Loucy (cell line): ENCODE results near the gene RUSC1.

Experiments used
- H2AFZ ChIP-seq: fragments of 200-600 bp; sonication (generic); 2 replicates; pipeline ENCODE4 v1.6.0; 2016; ENCODE audit warnings: antibody characterized with exemption, mild to moderate bottlenecking, low read length, moderate library complexity
- H3F3A ChIP-seq: fragments of 200-600 bp; 2 replicates; pipeline ENCODE4 v1.6.0; 2016; ENCODE audit warnings: antibody characterized with exemption, low read depth, mild to moderate bottlenecking
- H3K27me3 ChIP-seq: fragments of 200-600 bp; sonication (generic); 2 replicates; pipeline ENCODE4 v1.6.1; 2014; ENCODE audit warnings: low read length, mild to moderate bottlenecking; ENCODE audit not compliant: insufficient read depth, poor library complexity, severe bottlenecking
- H3K36me3 ChIP-seq: fragments of 200-600 bp; sonication (generic); 2 replicates; pipeline ENCODE4 v1.6.1; 2016; ENCODE audit warnings: low read length; ENCODE audit not compliant: insufficient read depth
- H3K4me1 ChIP-seq: fragments of 200-600 bp; sonication (generic); 2 replicates; pipeline ENCODE4 v1.5.1; 2014; ENCODE audit warnings: low read length, mild to moderate bottlenecking; ENCODE audit not compliant: insufficient read depth, poor library complexity, severe bottlenecking
- H3K4me2 ChIP-seq: fragments of 200-600 bp; sonication (generic); 2 replicates; pipeline ENCODE4 v1.6.0; 2014; ENCODE audit warnings: antibody characterized with exemption, low read length, low read depth, mild to moderate bottlenecking; ENCODE audit not compliant: poor library complexity, severe bottlenecking
- H3K4me3 ChIP-seq: fragments of 200-600 bp; sonication (generic); 2 replicates; pipeline ENCODE4 v1.5.1; 2014; ENCODE audit warnings: low read length, mild to moderate bottlenecking, mixed read lengths; ENCODE audit not compliant: poor library complexity, severe bottlenecking
- H3K79me2 ChIP-seq: fragments of 200-600 bp; sonication (generic); 2 replicates; pipeline ENCODE4 v1.6.1; 2014; ENCODE audit warnings: low read length; ENCODE audit not compliant: insufficient read depth
- H3K9ac ChIP-seq: fragments of 200-600 bp; sonication (generic); 2 replicates; pipeline ENCODE4 v1.6.0; 2014; ENCODE audit warnings: mild to moderate bottlenecking, low read depth, low read length, moderate library complexity; ENCODE audit not compliant: poor library complexity, severe bottlenecking
- H3K9me2 ChIP-seq: fragments of 200-600 bp; sonication (generic); replicated peaks from 2 replicates; pipeline ENCODE4 v1.6.1; 2016; ENCODE audit warnings: low read depth, low read length, mixed read lengths
- H3K9me3 ChIP-seq: fragments of 200-600 bp; sonication (generic); 2 replicates; pipeline ENCODE4 v1.6.1; 2014; ENCODE audit warnings: mild to moderate bottlenecking, antibody characterized with exemption, low read length, low read depth; ENCODE audit not compliant: insufficient read depth
- H4K20me1 ChIP-seq: fragments of 200-600 bp; sonication (generic); 2 replicates; pipeline ENCODE4 v1.6.0; 2014; ENCODE audit warnings: antibody characterized with exemption, low read length, mild to moderate bottlenecking; ENCODE audit not compliant: insufficient read depth, poor library complexity, severe bottlenecking
- EZH2phosphoT487 ChIP-seq: fragments of 200-600 bp; IDR thresholded peaks from 2 replicates; pipeline ENCODE4 v1.6.1; 2018; ENCODE audit warnings: antibody characterized with exemption, mild to moderate bottlenecking, moderate library complexity, borderline replicate concordance
- TF ChIP-seq, protein P1 (sequence below): fragments of 200-600 bp; sonication (generic); conservative IDR thresholded peaks from 2 replicates; pipeline ENCODE4 v1.5.1; 2014; ENCODE audit warnings: mild to moderate bottlenecking, antibody characterized with exemption, low read length

Gene RUSC1

DNA sequence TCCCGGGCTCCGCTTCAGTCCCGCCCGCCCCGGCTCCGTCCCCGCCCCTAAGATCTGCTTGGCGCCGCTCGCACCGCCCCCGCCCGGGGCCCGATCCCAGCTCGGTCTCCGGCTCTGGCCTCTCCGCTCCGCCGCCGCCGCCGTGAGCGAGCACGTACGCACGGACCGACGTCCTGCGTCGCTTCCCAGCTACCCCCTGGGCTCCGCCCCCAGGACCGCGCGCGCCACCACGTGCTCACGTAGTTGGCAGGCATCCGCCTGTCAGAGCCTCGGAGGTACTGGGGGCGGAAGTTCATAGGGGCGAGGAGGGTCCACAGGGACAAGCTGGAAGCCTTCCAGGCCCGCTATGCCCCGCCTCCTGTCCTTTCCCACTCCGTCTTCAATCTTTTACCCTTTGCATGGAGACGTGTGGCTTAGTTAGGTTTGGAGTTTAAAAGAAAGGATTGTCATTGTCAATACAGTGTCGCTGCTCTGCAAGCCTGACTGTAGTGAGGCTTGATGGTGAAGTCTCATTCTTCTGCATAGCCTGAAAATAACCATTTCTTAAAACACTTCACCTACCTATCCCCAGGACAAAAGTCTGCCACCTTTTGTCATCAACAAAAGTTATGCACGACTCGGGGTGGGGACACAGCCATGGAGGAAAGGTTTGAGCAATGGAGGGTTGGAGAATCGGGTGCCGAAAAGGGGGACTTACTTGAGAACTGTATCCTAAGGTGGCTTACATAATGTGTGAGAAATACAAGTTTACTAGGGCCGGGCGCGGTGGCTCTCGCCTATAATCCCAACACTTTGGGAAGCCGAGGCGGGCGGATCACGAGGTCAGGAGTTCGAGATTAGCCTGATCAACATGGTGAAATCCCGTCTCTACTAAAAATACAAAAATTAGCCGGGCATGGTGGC, 47.1 kb upstream of the RUSC1 start, which contains the start of gene CLK2:
TSS of gene CLK2 (minus strand) at position 162 of the 903 bp plus-strand sequence. CDS start 2,527 bp downstream, outside the sequence.
- Histone ChIP-seq H3K4me1 (peaks cover 27% of the 10 kb centered on the region), H3K79me2 (peaks cover 49% of the 10 kb centered on the region), H3K9me2 (no peaks in the 10 kb centered on the region), H3K4me3 (peak within 1 kb of the TSS; percentile 78), H3K36me3 (peaks cover 20% of the 10 kb centered on the region; the same call in 1 of the 2 replicates), H3K4me2 (peak within 1 kb of the TSS; percentile 96), H4K20me1 (peaks cover 29% of the 10 kb centered on the region), H3K9me3 (no peaks in the 10 kb centered on the region), H3K27me3 (no peaks in the 10 kb centered on the region), H3K9ac (peak within 1 kb of the TSS; percentile 89), H2AFZ (peak within 1 kb of the TSS; percentile 59), H3F3A (no peaks in the 10 kb centered on the region)
- TF ChIP-seq, protein P1, sequence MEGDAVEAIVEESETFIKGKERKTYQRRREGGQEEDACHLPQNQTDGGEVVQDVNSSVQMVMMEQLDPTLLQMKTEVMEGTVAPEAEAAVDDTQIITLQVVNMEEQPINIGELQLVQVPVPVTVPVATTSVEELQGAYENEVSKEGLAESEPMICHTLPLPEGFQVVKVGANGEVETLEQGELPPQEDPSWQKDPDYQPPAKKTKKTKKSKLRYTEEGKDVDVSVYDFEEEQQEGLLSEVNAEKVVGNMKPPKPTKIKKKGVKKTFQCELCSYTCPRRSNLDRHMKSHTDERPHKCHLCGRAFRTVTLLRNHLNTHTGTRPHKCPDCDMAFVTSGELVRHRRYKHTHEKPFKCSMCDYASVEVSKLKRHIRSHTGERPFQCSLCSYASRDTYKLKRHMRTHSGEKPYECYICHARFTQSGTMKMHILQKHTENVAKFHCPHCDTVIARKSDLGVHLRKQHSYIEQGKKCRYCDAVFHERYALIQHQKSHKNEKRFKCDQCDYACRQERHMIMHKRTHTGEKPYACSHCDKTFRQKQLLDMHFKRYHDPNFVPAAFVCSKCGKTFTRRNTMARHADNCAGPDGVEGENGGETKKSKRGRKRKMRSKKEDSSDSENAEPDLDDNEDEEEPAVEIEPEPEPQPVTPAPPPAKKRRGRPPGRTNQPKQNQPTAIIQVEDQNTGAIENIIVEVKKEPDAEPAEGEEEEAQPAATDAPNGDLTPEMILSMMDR: no peak
- TF ChIP-seq EZH2phosphoT487: no peak

DNA sequence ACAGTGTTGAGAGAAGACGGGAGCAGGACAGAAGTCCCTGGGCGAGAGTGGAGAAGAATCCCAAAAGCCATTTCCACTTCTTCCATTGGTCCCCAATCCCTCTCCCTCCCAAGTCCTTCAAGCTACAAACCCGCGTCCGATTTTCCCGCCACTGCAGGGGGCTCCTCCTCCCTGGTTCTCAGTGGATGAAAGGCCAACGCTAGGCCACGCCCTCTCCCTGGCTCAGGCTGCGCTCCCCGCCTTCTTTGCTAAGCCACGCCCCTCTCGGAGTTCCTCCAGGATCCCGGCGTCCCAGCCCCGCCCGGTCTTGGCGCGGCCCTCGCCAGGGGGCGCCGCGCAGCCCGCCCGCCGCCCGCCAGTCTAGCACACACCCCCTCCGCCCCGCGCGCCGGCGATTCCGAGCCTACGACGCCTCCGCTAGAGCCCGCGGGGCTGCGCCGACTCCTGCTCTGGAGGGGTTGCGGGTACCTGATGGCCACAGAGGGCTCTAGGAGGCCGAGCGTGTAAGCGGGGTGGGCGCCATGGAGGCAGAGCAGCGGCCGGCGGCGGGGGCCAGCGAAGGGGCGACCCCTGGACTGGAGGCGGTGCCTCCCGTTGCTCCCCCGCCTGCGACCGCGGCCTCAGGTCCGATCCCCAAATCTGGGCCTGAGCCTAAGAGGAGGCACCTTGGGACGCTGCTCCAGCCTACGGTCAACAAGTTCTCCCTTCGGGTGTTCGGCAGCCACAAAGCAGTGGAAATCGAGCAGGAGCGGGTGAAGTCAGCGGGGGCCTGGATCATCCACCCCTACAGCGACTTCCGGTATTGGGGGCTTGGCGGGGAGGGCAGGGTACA, 43.4 kb upstream of the RUSC1 start, which contains the start of gene HCN3:
TSS of gene HCN3 (plus strand) at position 394 of the 832 bp plus-strand sequence. CDS start at position 522, 128 bp downstream.
- TF ChIP-seq EZH2phosphoT487: no peak
- TF ChIP-seq, protein P1: peak; percentile 57
- Histone ChIP-seq H3K9me3 (no peaks in the 10 kb centered on the region), H3K36me3 (no peaks in the 10 kb centered on the region), H3K4me1 (peaks cover 18% of the 10 kb centered on the region), H2AFZ (peak within 1 kb of the TSS; percentile 89), H3K4me3 (peak within 1 kb of the TSS; percentile 72), H3K9ac (peak within 1 kb of the TSS; percentile 67), H3K27me3 (no peaks in the 10 kb centered on the region), H3K4me2 (peak within 1 kb of the TSS; percentile 77), H4K20me1 (peaks cover 11% of the 10 kb centered on the region), H3K9me2 (no peaks in the 10 kb centered on the region), H3F3A (no peaks in the 10 kb centered on the region), H3K79me2 (peaks cover 14% of the 10 kb centered on the region)

DNA sequence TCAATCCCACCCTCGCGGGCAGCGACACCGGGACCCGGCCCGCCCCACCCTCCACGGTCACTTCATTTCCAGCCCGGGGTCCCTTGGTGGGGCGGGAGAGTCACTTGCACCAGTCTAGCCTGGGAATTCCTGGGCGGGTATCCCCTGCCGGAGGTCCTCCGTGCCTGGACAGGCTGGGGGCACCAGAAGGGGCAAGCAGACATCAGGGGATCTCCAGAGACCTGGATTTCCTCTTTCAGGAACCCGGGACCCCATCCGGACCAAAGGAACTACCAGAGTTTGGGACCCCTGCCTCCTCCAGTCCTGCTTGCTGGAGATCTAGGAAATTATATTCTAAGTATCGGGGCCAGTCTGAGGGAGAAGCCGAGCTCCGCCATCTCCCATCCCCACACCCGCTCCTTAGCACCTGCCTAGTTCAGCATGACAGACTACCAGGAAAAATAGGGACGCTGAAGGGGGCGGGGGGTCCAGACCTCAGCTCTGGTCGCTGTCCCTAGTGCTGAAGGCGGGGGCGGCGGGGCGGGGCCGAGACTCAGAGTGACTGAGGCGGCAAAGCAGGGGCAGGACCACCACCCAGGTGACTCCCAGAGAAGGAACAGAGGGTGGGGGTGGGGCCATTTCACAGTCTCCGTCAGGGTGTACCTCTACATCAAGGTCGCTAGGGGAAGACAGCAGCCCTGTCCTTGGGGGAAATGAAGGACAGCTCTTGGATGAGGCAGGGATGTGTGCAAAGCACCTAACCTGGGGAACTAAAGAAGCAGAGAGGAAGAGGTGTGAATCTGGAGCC, 42.6 kb upstream of the RUSC1 start:
- H3K9me2 ChIP-seq: no peaks in the 10 kb centered on the region

More for the DNA sequence above, 42.6 kb upstream of the RUSC1 start:
- Histone ChIP-seq H4K20me1 (peaks cover 3% of the 10 kb centered on the region), H3K4me2 (peak overlapping the region; percentile 77), H3K9ac (peak overlapping the region; percentile 67), H3K79me2 (peaks cover 6% of the 10 kb centered on the region; the same call in 1 of the 2 replicates), H3K27me3 (no peaks in the 10 kb centered on the region), H3K36me3 (no peaks in the 10 kb centered on the region), H3F3A (no peaks in the 10 kb centered on the region), H3K4me1 (peaks cover 12% of the 10 kb centered on the region), H3K9me3 (no peaks in the 10 kb centered on the region), H3K4me3 (peak overlapping the region; percentile 72), H2AFZ (peak overlapping the region; percentile 89)
- TF ChIP-seq EZH2phosphoT487: no peak
- TF ChIP-seq, protein P1: peak; percentile 58
